Ureter (tissue), 1 donor: Measurements from ENCODE around the gene LCNL1. TPM values are rescaled to one million over a fixed set of nuclear protein-coding genes. Genes with fewer than 3 reads are reported as not detected.

Experiments used
- DNase-seq: peaks from one replicate; pipeline ENCODE4 v3.0.0-alpha.2; 2020; ENCODE audit warnings: low spot score
- total RNA-seq: library from RNA; stranded (reverse); gene quantifications from one replicate; pipeline ENCODE4 v1.2.4, GENCODE V29; 2023
- donor health status: DM: yes; HTN: yes; CAD: no.

The LCNL1 gene
- total RNA-seq, result 1.7 TPM

GRCh38 chr9:136982232-136983051 lies at the start of gene LCNL1:
Gene LCNL1 (plus strand): TSS chr9:136982993. CDS start chr9:136983587, 594 bp downstream.
- DNase-seq, result no peak

- DNase-seq, result no peak
Observed at GRCh38 chr9:136934277-136934676, 48.5 kb upstream of the LCNL1 start.

DNA sequence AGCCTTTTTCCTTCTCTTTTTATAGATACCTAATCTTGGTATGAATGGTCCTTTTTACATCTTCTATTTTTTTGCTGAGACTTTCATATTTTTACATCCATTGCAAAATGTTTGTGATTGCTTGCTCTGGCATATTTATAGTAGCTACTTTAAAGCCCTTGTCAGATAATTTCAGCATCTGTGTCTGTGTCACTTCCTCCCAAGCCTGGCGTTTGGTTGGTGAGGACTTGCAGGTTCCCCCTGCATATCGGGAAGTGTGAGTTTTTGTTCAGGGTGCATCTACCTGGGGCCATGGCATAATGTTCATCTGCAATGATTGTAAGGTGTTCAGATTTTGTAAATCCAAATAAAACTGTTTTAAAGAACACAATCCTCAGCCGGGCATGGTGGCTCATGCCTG lies 47.1 kb upstream of the LCNL1 start:
- DNase-seq, result no peak

DNA sequence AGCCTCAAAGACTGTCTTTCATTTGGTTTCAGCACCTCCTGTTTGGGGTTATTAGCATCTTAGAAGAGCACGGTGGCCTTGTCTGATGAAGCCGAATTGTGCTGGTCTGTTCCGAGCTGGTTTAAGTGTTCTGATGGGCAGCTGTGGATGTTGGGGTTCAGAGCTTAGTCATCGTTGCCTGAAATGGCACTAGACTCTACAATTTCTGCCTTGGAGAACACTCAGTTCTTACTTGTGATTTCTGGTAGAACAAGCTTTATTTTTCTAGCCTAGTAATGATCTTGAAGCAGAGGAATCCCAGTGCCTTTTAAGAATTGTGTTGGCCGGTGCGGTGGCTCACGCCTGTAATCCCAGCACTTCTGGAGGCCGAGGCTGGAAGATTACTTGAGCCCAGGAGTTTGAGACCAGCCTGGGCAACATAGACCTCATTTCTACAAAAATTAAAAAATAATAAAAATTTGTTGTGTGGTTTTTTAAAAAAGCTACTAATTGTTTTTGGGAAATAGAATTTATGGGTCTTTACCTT lies 46.1 kb upstream of the LCNL1 start:
- no peak for DNase-seq

- no peak for DNase-seq
Observed at GRCh38 chr9:136937186-136938001, 45.4 kb upstream of the LCNL1 start.

DNA sequence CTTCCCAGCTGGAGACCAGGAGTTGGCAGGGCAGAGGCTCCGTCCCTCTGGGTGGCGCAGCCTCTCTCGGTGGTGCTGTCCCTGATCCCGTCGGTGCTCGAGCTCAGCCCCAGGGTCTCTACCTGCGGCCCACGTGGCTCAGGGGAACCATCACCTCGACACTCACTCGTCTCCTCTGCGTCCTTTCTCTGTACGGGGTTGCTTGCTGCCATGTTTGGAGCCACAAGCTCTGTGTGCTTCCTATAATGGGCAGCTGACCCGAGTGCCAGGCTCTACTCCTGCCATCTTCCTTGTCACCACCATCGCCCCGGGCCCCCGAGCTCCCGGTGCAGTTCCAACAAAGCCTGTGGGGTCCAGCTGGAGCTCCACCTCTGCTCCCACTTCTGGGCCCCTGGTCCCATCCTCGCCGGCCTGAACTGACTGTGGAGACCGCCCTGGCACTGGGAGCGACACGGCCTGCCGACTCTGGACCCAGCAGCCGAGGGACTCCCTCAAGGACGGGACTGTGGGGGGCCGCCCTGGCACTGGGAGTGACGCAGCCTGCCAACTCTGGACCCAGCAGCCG lies 43.3 kb upstream of the LCNL1 start:
- DNase-seq, result no peak

- no peak for DNase-seq
Observed at GRCh38 chr9:136939996-136940525, 42.7 kb upstream of the LCNL1 start.

DNA sequence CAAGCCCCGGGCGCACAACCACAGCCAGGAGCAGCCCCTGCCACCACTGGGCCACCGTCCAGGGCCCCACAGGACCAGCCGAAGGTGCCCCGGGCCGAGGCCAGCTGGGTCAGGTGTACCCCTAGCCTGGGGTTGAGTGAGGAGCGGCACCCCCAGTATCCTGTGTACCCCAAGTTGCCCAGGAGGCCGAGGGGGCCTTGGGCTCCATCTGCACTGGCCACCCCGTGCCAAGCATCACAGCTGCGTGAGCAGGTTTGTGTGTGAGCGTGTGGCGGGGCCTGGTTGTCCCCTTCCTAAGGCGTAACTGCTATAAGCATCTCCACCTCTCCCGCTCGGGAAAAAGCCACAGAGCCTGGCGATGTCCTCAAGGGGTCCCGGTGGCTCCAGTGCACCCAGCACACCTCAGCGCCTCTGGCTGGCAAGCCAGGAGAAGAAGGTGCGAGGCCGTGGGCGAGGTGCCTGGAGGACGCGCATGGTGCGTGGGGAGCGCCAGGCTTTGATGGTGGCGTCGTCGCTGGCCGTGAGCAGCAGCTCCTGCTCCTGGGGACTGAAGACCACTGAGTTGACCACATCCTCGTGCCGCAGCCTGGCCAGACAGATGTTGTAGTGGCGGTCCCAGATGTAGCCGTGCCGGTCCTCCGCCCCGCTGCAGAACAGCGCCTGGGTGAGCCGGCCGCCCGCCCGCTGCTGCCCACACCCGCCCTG lies 42.1 kb upstream of the LCNL1 start:
- DNase-seq, result no peak

- DNase-seq, result no peak
Observed at GRCh38 chr9:136941231-136942111, 41.3 kb upstream of the LCNL1 start.

- peak; percentile 44 for DNase-seq
Observed at GRCh38 chr9:136942112-136942880, 40.5 kb upstream of the LCNL1 start.

GRCh38 chr9:136942881-136943230 lies 39.9 kb upstream of the LCNL1 start:
- peak; percentile 45 for DNase-seq

DNA sequence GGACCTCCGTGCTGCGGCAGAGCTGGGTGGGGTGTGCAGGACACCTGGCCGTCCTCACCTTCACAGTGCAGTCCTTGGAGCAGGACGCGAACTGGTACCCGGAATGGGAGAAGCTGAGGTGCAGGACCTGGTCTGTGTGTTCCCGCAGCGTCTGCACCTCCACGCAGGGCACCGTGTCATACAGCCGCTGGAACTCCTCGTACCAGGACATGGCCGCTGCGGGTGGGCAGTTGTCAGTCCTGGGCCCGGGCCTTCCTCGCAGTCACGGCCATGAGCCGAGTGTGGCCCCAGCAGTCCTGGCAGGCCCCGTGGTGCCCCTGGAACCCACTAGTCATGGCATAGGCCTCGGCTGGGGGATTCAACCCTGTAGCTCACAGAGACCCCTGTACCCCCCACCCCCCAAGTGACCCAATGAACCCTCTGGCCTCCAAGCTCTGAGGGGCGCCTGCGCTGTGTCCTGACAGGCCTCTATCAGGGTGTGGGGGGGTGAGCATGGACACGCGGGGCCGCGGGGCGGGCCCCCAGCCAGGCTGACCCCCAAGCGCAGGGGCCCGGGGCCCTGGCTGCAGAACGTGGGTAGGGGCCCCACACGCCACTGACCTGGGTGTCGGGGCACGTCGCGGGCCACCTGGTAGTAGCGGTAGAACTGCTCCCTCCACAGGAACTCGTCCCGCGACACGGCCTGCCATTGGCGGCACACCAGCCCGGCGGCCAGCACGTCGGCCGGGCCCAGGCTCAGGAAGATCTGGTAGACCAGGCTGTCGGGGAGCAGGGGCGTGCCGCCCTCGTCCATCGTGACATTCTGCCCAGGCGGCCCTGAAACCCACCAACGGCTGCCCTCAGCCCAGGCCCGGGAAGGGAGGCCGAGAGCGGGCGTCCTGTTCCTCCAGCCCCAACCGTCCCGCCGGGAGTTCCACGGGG lies 39.2 kb upstream of the LCNL1 start:
- no peak for DNase-seq

DNA sequence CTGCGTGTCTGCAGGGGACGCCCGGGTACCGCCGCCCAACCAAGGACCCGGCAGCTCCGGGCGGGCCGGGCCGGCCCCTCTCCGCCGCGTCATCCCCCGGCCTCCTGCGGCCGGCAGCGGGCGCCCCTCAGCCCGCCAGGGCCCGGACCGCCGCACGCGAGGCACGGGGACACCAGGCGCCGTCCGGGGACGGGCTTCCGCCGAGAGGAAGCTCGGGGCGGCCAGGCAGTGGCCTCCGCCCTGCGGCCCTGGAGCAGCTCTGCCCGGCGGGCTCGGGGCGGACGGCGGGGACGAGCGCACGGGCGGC lies 38.6 kb upstream of the LCNL1 start:
- no peak for DNase-seq

DNA sequence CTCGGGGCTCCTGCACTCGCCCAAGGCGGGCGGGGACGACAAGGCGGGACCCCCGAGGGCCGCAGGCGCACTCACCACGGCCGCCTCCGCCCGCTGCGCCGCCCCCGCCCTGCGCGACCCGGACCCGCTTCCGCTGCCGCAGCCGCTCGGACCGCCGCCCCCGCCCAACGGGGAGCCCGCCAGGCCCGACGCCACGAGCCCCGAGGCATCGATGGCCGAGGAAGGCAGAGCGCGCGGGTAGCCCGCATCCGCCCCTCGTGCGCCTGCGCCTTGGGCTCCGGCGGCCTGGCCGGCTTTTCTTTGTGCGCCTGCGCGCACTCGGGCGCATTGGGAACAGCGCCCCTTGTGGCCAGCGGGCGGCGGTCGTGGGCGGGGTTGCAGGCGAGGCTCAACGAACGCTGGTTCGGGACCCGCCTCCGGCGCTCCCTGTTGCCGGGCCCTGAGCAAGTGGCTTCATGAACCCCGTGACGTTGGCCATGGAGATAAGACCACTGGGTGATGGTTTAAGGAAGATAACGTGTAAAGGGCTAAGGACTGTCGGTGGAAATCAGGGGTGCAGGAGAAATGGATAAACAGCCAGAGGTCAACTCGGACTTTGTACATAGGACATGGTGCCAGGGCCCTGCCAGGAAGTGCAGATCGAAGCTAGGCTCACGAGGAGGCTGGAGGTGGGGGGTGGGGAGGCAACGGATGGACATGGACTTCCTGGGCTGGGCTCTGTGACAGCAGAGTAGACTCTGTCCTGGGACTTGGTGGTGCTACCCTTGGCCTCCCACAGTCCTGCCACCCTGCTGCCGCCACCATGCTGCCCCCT lies 38.1 kb upstream of the LCNL1 start, which contains the start of the genes C8G and FBXW5:
Gene C8G (plus strand): TSS at position 725 of the 814 bp plus-strand sequence. CDS start 78 bp downstream, at position 803.
Gene FBXW5 (minus strand): TSS at position 220 of the 814 bp plus-strand sequence. CDS start 655 bp downstream, outside the sequence.
- DNase-seq, result peak; percentile 94

- no peak for DNase-seq
Observed at GRCh38 chr9:136945333-136946227, 37.2 kb upstream of the LCNL1 start.

DNA sequence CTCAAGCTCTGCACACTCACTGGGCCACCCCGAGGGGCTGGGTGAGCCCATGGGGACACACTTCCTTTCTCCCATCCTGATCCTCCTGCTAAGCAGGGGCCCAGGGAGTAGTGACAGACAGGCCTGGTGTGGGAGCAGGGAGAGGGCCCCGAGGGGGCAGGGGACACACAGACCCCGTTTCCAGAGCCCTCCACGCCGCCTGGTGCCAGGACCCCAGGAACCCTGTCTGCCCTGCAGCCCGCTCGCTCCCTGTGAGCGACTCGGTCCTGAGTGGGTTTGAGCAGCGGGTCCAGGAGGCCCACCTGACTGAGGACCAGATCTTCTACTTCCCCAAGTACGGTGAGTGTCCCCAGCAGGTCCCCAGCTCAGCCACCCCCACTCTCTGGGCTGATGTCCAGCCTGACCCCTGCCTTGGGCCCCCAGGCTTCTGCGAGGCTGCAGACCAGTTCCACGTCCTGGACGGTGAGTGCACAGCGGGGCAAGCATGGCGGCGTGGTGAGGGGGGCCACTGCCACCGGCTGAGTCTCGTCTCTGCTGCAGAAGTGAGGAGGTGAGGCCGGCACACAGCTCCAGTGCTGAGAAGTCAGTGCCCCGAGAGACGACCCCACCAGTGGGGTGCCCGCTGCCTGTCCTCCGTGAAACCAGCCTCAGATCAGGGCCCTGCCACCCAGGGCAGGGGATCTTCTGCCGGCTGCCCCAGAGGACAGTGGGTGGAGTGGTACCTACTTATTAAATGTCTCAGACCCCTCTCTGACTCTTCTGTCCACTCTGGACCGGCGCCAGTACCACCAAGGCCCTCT lies 36.4 kb upstream of the LCNL1 start:
- no peak for DNase-seq
